Liver (tissue), 9 donors: ENCODE data around the gene RANBP3. TPM values are rescaled to one million over a fixed set of nuclear protein-coding genes. Genes with fewer than 3 reads are reported as not detected.

Experiments used
- DNase-seq: peaks from one replicate; pipeline ENCODE4 v3.0.0-alpha.2; 2017; ENCODE audit warnings: low spot score
- H3K27ac ChIP-seq, 2 donors: one replicate each; pipeline ENCODE4 v1.7.0; 2013; ENCODE audit warnings: inconsistent platforms in 2 of 2, low read length in 2 of 2, control low read depth in 1 of 2, low read depth in 1 of 2, mild to moderate bottlenecking in 1 of 2
- H3K27me3 ChIP-seq, 4 donors: one replicate each; pipeline versions ENCODE4 v1.6.1 to v1.7.0; 2013; ENCODE audit warnings: low read length in 3 of 4, inconsistent platforms in 1 of 4, mild to moderate bottlenecking in 1 of 4, moderate library complexity in 1 of 4; ENCODE audit not compliant: control insufficient read depth in 4 of 4, insufficient read depth in 4 of 4
- H3K36me3 ChIP-seq, 4 donors: one replicate each; pipeline versions ENCODE4 v1.6.1 to v1.7.0; 2013; ENCODE audit warnings: low read length in 3 of 4, mild to moderate bottlenecking in 3 of 4, low read depth in 1 of 4, moderate library complexity in 1 of 4; ENCODE audit not compliant: control insufficient read depth in 4 of 4, insufficient read depth in 3 of 4
- H3K4me1 ChIP-seq, 4 donors: one replicate each; pipeline versions ENCODE4 v1.6.1 to v1.7.0; 2013; ENCODE audit warnings: low read length in 3 of 4, mild to moderate bottlenecking in 3 of 4, moderate library complexity in 1 of 4; ENCODE audit not compliant: control insufficient read depth in 4 of 4, insufficient read depth in 4 of 4
- H3K4me3 ChIP-seq, 3 donors: one replicate each; pipeline versions ENCODE4 v1.6.1 to v1.7.0; 2013; ENCODE audit warnings: low read length in 3 of 3, control low read depth in 1 of 3, low read depth in 1 of 3, mild to moderate bottlenecking in 1 of 3
- H3K9ac ChIP-seq, 2 donors: one replicate each; pipeline ENCODE4 v1.7.0; 2013; ENCODE audit warnings: low read length in 2 of 2, mild to moderate bottlenecking in 2 of 2, moderate library complexity in 2 of 2, control low read depth in 1 of 2, low read depth in 1 of 2
- H3K9me3 ChIP-seq, 4 donors: one replicate each; pipeline versions ENCODE4 v1.6.1 to v1.7.0; 2013; ENCODE audit warnings: low read length in 3 of 4; ENCODE audit not compliant: control insufficient read depth in 4 of 4
- ATF3 ChIP-seq: IDR thresholded peaks from 2 replicates; pipeline ENCODE4 v1.6.1; 2016; ENCODE audit warnings: antibody characterized with exemption
- CTCF ChIP-seq: fragments of 150-350 bp; IDR thresholded peaks from 2 replicates; pipeline ENCODE4 v1.5.1; 2017; ENCODE audit warnings: improper control_type of control experiment, low read depth, low read length; ENCODE audit not compliant: missing input control
- EGR1 ChIP-seq, 2 donors: IDR thresholded peaks; 2 replicates each; pipeline ENCODE4 v1.6.1; 2016 to 2018; ENCODE audit warnings: antibody characterized with exemption in 2 of 2, low read depth in 2 of 2
- FOXA2 ChIP-seq: IDR thresholded peaks from 2 replicates; pipeline ENCODE4 v1.6.1; 2016; ENCODE audit warnings: antibody characterized with exemption
- GABPA ChIP-seq, 2 donors: IDR thresholded peaks in 1 of 2; conservative IDR thresholded peaks in 1 of 2; 2 replicates each; pipeline ENCODE4 v1.6.1; 2016; ENCODE audit warnings: antibody characterized with exemption in 2 of 2, mild to moderate bottlenecking in 1 of 2, moderate library complexity in 1 of 2
- HNF4A ChIP-seq, 2 donors: conservative IDR thresholded peaks; 2 replicates each; pipeline ENCODE4 v1.6.1; 2016; ENCODE audit warnings: antibody characterized with exemption in 2 of 2, mild to moderate bottlenecking in 2 of 2
- HNF4G ChIP-seq: IDR thresholded peaks from 2 replicates; pipeline ENCODE4 v1.6.1; 2016; ENCODE audit warnings: antibody characterized with exemption
- JUND ChIP-seq, 2 donors: IDR thresholded peaks; 2 replicates each; pipeline ENCODE4 v1.6.1; 2016; ENCODE audit warnings: antibody characterized with exemption in 2 of 2
- NR2F2 ChIP-seq: IDR thresholded peaks from 2 replicates; pipeline ENCODE4 v1.6.1; 2016; ENCODE audit warnings: antibody characterized with exemption
- RAD21 ChIP-seq, 2 donors: IDR thresholded peaks; 2 replicates each; pipeline ENCODE4 v1.6.1; 2016; ENCODE audit warnings: antibody characterized with exemption in 2 of 2, mild to moderate bottlenecking in 2 of 2
- RXRA ChIP-seq, 2 donors: IDR thresholded peaks; 2 replicates each; pipeline ENCODE4 v1.6.1; 2017 to 2018; ENCODE audit warnings: antibody characterized with exemption in 2 of 2, mild to moderate bottlenecking in 1 of 2
- SP1 ChIP-seq: IDR thresholded peaks from 2 replicates; pipeline ENCODE4 v1.6.1; 2018; ENCODE audit warnings: antibody characterized with exemption, mild to moderate bottlenecking
- YY1 ChIP-seq: IDR thresholded peaks from 2 replicates; pipeline ENCODE4 v1.6.1; 2016; ENCODE audit warnings: antibody characterized with exemption, mild to moderate bottlenecking
- WGBS: extraction: QIAGEN DNeasy Blood & Tissue Kit; methylation state at CpG from one replicate; pipeline ENCODE4 v1.1.7; 2013; 5-methylcytosine and 5-hydroxymethylcytosine counted together
- polyA plus RNA-seq, 2 donors: library from polyadenylated mRNA; stranded (reverse) in 1 of 2; unstranded in 1 of 2; fragments of 200-250 nt in 1 of 2; fragments of >200 nt in 1 of 2; fragmentation: Nextera tagmentation in 1 of 2; extraction: Ambion mirVana in 1 of 2; gene quantifications; one replicate each; pipeline versions ENCODE4 v1.2.1 to v1.2.3, GENCODE V29; 2013 to 2015
- total RNA-seq, 2 donors: library from RNA; depleted of rRNA; stranded (reverse); fragments of >200 nt; gene quantifications; one replicate each; pipeline ENCODE4 v1.2.3, GENCODE V29; 2014
- TF ChIP-seq, protein P1 (sequence below): IDR thresholded peaks from 2 replicates; pipeline ENCODE4 v1.6.1; 2016; ENCODE audit warnings: antibody characterized with exemption
- donor health status: healthy.
- donor health status: healthy.
- donor health status: healthy.
- donor health status: healthy.
- donor health status: healthy.

RANBP3 gene
- total and polyA plus RNA-seq, 4 donors, result 10.0 to 23.3 (median 20.7) TPM

- TF ChIP-seq ATF3 (no peak), EGR1 (IDR thresholded peaks at IDR 0.05; ENCODE audit: low read depth in 2 of 2) (no peak)
- Histone ChIP-seq H3K27ac (no peak overlapping the region), H3K36me3 (no peaks in the 10 kb centered on the region), H3K27me3 (no peaks in the 10 kb centered on the region), H3K9me3 (no peaks in the 10 kb centered on the region), H3K4me1 (peaks cover 30 to 71% (median 46%) of the 10 kb centered on the region in 4 donors), H3K4me3 (no peak overlapping the region), H3K9ac (no peak overlapping the region)
- no peak for DNase-seq
- whole genome bisulfite sequencing, result 92% methylated on average over 10 of the region's 10 CpGs
Observed at GRCh38 chr19:5958851-5959122, 19.2 kb downstream of the RANBP3 start.

DNA sequence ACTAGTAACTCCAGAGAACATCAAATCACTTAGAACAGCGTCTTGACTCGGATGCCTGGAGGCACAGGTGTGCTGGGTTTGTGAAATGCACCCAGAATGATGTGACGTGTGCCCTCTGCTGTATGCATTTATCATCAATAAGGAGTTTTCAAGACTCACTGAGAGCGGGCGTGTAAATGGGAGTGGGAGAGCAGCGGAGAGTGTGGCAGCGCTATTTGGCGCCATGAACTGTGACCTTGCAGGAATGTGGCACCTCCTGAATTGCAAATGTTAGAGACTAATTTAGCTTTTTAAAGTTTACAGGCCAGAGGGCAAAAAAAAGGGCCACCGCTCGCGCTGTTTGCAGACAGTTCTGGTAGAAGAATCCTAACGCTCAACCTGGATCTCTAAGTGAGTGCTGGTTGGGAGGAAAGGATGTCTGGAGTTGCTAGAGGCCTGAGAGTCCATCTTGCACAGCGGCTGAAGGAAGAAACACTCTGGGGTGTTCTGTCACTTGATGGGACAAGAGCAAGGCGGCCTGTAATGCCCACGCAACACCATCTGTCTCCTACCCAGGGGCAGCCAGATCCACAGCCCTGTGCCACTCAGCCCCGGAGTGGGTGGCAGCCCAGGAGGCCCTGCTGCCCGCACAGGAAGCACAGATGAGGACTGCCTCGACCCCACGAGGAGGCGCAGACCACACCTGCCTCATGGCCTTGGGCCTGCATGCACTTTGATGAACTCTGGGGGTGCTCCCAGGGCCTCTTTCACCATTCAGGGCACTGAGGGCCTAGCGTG lies 19.7 kb downstream of the RANBP3 start:
- Histone ChIP-seq H3K4me1 (peaks cover 34 to 72% (median 48%) of the 10 kb centered on the region in 4 donors), H3K9ac (no peak overlapping the region), H3K27ac (no peak overlapping the region), H3K9me3 (no peaks in the 10 kb centered on the region), H3K36me3 (no peaks in the 10 kb centered on the region), H3K4me3 (no peak overlapping the region), H3K27me3 (no peaks in the 10 kb centered on the region)
- 78% methylated on average over 21 of the region's 21 CpGs for WGBS
- TF ChIP-seq HNF4A (conservative IDR thresholded peaks at IDR 0.05) (peak in 1 of 2 donors; percentile 46), FOXA2 (no peak)
- DNase-seq, result no peak

GRCh38 chr19:5957170-5957569 lies 20.8 kb downstream of the RANBP3 start:
- H3K9ac ChIP-seq, result no peak overlapping the region
- TF ChIP-seq RXRA (IDR thresholded peaks at IDR 0.05) (no peak), HNF4G (no peak), HNF4A (conservative IDR thresholded peaks at IDR 0.05) (no peak), ATF3 (no peak), FOXA2 (no peak), EGR1 (IDR thresholded peaks at IDR 0.05; ENCODE audit: low read depth in 2 of 2) (no peak), YY1 (no peak), RAD21 (IDR thresholded peaks at IDR 0.05) (no peak), GABPA (IDR thresholded peaks at IDR 0.05 in 1 of 2, conservative IDR thresholded peaks at IDR 0.05 in 1 of 2) (no peak), CTCF (no peak), JUND (IDR thresholded peaks at IDR 0.05) (no peak), SP1 (no peak), NR2F2 (no peak)
- TF ChIP-seq, protein P1, sequence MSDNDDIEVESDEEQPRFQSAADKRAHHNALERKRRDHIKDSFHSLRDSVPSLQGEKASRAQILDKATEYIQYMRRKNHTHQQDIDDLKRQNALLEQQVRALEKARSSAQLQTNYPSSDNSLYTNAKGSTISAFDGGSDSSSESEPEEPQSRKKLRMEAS, result no peak
- no peaks in the 10 kb centered on the region for H3K9me3 ChIP-seq
- H3K4me1 ChIP-seq, result peaks cover 30 to 72% (median 46%) of the 10 kb centered on the region in 4 donors
- no peak overlapping the region for H3K27ac ChIP-seq
- no peak overlapping the region for H3K4me3 ChIP-seq
- WGBS, result 72% methylated on average over 10 of the region's 10 CpGs
- no peaks in the 10 kb centered on the region for H3K27me3 ChIP-seq
- DNase-seq, result no peak
- no peaks in the 10 kb centered on the region for H3K36me3 ChIP-seq
